Omental fat pad (tissue), 4 donors: Measurements from ENCODE around the gene UCK2. TPM values are rescaled to one million over a fixed set of nuclear protein-coding genes. Genes with fewer than 3 reads are reported as not detected.

Experiments used
- ATAC-seq: fragments of 150-250 bp; one replicate; pipeline ENCODE4 v1.9.1; 2016; ENCODE audit warnings: mild to moderate bottlenecking, moderate library complexity; ENCODE audit not compliant: low FRiP score
- DNase-seq: peaks from one replicate; pipeline ENCODE4 v3.0.0-alpha.2; 2019; ENCODE audit warnings: low spot score
- total RNA-seq, 4 donors: library from RNA; depleted of rRNA; stranded (reverse); fragments of >200 nt; gene quantifications; one replicate each; pipeline ENCODE4 v1.1.0, GENCODE V29; 2016
- TF ChIP-seq, protein P1 (sequence below), 3 donors: fragments of 450-650 bp; IDR thresholded peaks; one replicate each; pipeline ENCODE4 v1.5.1; 2016 to 2017; ENCODE audit warnings: antibody characterized with exemption in 3 of 3, mild to moderate bottlenecking in 3 of 3, moderate library complexity in 2 of 3

Gene UCK2
- total RNA-seq, 4 donors from 2014 or later = 19.3 to 93.9 (median 22.3) TPM

GRCh38 chr1:165954940-165955339 is 127.5 kb downstream of the UCK2 start:
- TF ChIP-seq, protein P1, sequence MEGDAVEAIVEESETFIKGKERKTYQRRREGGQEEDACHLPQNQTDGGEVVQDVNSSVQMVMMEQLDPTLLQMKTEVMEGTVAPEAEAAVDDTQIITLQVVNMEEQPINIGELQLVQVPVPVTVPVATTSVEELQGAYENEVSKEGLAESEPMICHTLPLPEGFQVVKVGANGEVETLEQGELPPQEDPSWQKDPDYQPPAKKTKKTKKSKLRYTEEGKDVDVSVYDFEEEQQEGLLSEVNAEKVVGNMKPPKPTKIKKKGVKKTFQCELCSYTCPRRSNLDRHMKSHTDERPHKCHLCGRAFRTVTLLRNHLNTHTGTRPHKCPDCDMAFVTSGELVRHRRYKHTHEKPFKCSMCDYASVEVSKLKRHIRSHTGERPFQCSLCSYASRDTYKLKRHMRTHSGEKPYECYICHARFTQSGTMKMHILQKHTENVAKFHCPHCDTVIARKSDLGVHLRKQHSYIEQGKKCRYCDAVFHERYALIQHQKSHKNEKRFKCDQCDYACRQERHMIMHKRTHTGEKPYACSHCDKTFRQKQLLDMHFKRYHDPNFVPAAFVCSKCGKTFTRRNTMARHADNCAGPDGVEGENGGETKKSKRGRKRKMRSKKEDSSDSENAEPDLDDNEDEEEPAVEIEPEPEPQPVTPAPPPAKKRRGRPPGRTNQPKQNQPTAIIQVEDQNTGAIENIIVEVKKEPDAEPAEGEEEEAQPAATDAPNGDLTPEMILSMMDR (IDR thresholded peaks at IDR 0.05) = no peak
- no peak for ATAC-seq
- no peak for DNase-seq

DNA sequence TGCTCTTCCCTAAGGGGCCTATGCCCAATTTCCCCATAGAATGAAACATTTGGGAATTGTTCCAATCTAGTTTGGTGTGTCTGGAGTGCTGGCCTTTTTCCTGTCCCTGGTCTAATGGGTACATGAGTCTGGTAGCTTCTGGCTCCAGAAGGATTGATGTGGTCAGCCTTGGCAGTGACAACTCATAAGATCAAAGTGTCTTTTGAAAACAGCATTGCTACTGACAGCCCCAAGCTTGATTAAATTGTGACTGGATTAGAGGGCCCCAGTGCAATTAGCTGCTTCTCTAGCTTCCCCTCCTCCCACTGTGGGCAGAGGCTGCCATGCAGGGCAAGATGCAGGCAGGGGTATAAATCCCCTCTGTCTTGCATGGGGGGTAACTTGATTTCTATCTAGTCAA is 130.9 kb downstream of the UCK2 start:
- ATAC-seq (no peak), DNase-seq (no peak)
- TF ChIP-seq, protein P1 (IDR thresholded peaks at IDR 0.05) = no peak

DNA sequence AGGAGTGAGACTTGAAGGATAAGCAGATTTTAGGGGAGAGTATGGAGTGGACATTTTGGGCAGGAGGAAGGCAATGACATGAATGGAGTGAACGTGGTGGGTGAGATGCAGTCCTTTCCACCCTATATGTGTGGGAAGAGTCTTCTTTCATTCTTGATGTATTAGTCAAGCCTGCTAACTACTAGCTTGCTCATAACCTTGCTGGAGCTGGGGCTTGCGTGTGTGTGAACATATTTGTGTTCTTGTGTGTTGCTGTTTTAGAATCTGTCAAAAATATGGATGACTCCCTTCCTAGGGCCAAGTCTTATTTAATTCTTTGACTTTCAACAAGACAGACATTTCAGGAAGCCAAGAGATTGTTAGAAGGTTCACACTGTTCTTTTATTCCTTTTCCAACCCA is 132.7 kb downstream of the UCK2 start:
- TF ChIP-seq, protein P1 (IDR thresholded peaks at IDR 0.05) = no peak
- ATAC-seq (no peak), DNase-seq (no peak)

- TF ChIP-seq, protein P1 (IDR thresholded peaks at IDR 0.05) = no peak
- ATAC-seq (no peak), DNase-seq (no peak)
Measured at GRCh38 chr1:165960881-165961280, 133.5 kb downstream of the UCK2 start.

Other genes starting within 250 kb of the UCK2 start
- 100 to 1,000 TPM; 250 to 616 (median 291) TPM for gene MGST3, start 196.4 kb upstream of the UCK2 start, total RNA-seq
- gene ALDH9A1, start 129.1 kb upstream of the UCK2 start, total RNA-seq = 100 to 1,000 TPM in 3 of 4 donors, 10 to 100 TPM in 1; 66.5 to 176 (median 131) TPM
- 10 to 100 TPM; 50.8 to 62.5 (median 53.2) TPM for gene TMCO1, start 58.7 kb upstream of the UCK2 start, total RNA-seq